ENCODE data around the gene NOP9.

Gene NOP9

GRCh38 chr14:24261969-24262327 lies 37.7 kb upstream of the NOP9 start:
- no peaks in the 10 kb centered on the region for H3K9me2 ChIP-seq (replicated peaks; ENCODE audit: control insufficient read depth, low read length)
- H3K4me3 ChIP-seq (ENCODE audit: low read length): no peak overlapping the region
- no peaks in the 10 kb centered on the region for H3K79me2 ChIP-seq (ENCODE audit: control insufficient read depth, low read length)
- H3F3A ChIP-seq (ENCODE audit: control insufficient read depth, insufficient read depth): peaks cover 3% of the 10 kb centered on the region; the same call in 1 of the 2 replicates
- no peaks in the 10 kb centered on the region for H3K27me3 ChIP-seq (ENCODE audit: control insufficient read depth, low read length)
- no peaks in the 10 kb centered on the region for H4K20me1 ChIP-seq (ENCODE audit: control insufficient read depth, insufficient read depth, low read depth, low read length)
- H3K4me2 ChIP-seq (ENCODE audit: low read length): no peak overlapping the region
- TF ChIP-seq CTCF (IDR thresholded peaks at IDR 0.05; ENCODE audit: low read depth, low read length, poor library complexity, severe bottlenecking) (no peak), EZH2phosphoT487 (IDR thresholded peaks at IDR 0.05; ENCODE audit: borderline replicate concordance, low read length) (no peak)
- H3K36me3 ChIP-seq (ENCODE audit: control insufficient read depth, low read length): no peaks in the 10 kb centered on the region
- no peaks in the 10 kb centered on the region for H3K4me1 ChIP-seq (ENCODE audit: control insufficient read depth, low read length)
- H3K27ac ChIP-seq (ENCODE audit: low read depth, low read length): no peak overlapping the region
- no peaks in the 10 kb centered on the region for H3K9me3 ChIP-seq (ENCODE audit: control insufficient read depth, insufficient read depth, low read length)

- Histone ChIP-seq H3K27ac (ENCODE audit: low read depth, low read length) (no peak within 1 kb of the TSS), H3K36me3 (ENCODE audit: control insufficient read depth, low read length) (no peaks in the 10 kb centered on the region)
- TF ChIP-seq CTCF (IDR thresholded peaks at IDR 0.05; ENCODE audit: low read depth, low read length, poor library complexity, severe bottlenecking): no peak
- TF ChIP-seq EZH2phosphoT487 (IDR thresholded peaks at IDR 0.05; ENCODE audit: borderline replicate concordance, low read length): no peak
These were observed 36.6 kb upstream of the NOP9 start, which contains the start of gene TGM1 for GRCh38 chr14:24262821-24263733. TGM1 (minus strand) TSS chr14:24263177; CDS start chr14:24262352, 825 bp downstream.

GRCh38 chr14:24263848-24264247 lies 35.8 kb upstream of the NOP9 start:
- Histone ChIP-seq H3K79me2 (ENCODE audit: control insufficient read depth, low read length) (no peaks in the 10 kb centered on the region), H3K4me3 (ENCODE audit: low read length) (no peak overlapping the region), H3K27me3 (ENCODE audit: control insufficient read depth, low read length) (no peaks in the 10 kb centered on the region), H3K27ac (ENCODE audit: low read depth, low read length) (no peak overlapping the region), H3K9me3 (ENCODE audit: control insufficient read depth, insufficient read depth, low read length) (no peaks in the 10 kb centered on the region), H3F3A (ENCODE audit: control insufficient read depth, insufficient read depth) (no peaks in the 10 kb centered on the region), H3K9me2 (replicated peaks; ENCODE audit: control insufficient read depth, low read length) (no peaks in the 10 kb centered on the region), H3K4me2 (ENCODE audit: low read length) (no peak overlapping the region), H3K4me1 (ENCODE audit: control insufficient read depth, low read length) (no peaks in the 10 kb centered on the region), H4K20me1 (ENCODE audit: control insufficient read depth, insufficient read depth, low read depth, low read length) (no peaks in the 10 kb centered on the region), H3K36me3 (ENCODE audit: control insufficient read depth, low read length) (no peaks in the 10 kb centered on the region)
- no peak for TF ChIP-seq EZH2phosphoT487 (IDR thresholded peaks at IDR 0.05; ENCODE audit: borderline replicate concordance, low read length)
- TF ChIP-seq CTCF (IDR thresholded peaks at IDR 0.05; ENCODE audit: low read depth, low read length, poor library complexity, severe bottlenecking): no peak

More at GRCh38 chr14:24262821-24263733, 36.6 kb upstream of the NOP9 start, which contains the start of gene TGM1:
- Histone ChIP-seq H3K4me2 (ENCODE audit: low read length) (no peak within 1 kb of the TSS), H3K4me1 (ENCODE audit: control insufficient read depth, low read length) (no peaks in the 10 kb centered on the region), H3F3A (ENCODE audit: control insufficient read depth, insufficient read depth) (no peaks in the 10 kb centered on the region), H3K79me2 (ENCODE audit: control insufficient read depth, low read length) (no peaks in the 10 kb centered on the region), H3K4me3 (ENCODE audit: low read length) (no peak within 1 kb of the TSS), H3K9me2 (replicated peaks; ENCODE audit: control insufficient read depth, low read length) (no peaks in the 10 kb centered on the region), H3K9me3 (ENCODE audit: control insufficient read depth, insufficient read depth, low read length) (no peaks in the 10 kb centered on the region), H4K20me1 (ENCODE audit: control insufficient read depth, insufficient read depth, low read depth, low read length) (no peaks in the 10 kb centered on the region), H3K27me3 (ENCODE audit: control insufficient read depth, low read length) (no peaks in the 10 kb centered on the region)
